OCI-LY1 (cell line): Measurements from ENCODE around the gene MFSD6.

Source experiments
- H2AFZ ChIP-seq: fragments of 200-600 bp; sonication (generic), shearing (Covaris generic); 2 replicates; pipeline ENCODE4 v1.6.0; 2014; ENCODE audit warnings: antibody characterized with exemption, mild to moderate bottlenecking, low read length
- H3F3A ChIP-seq: fragments of 200-600 bp; sonication (generic), shearing (Covaris generic); 2 replicates; pipeline ENCODE4 v1.6.0; 2014; ENCODE audit warnings: mild to moderate bottlenecking, antibody characterized with exemption, low read length, moderate library complexity; ENCODE audit not compliant: insufficient read depth
- H3K27ac ChIP-seq: fragments of 200-600 bp; sonication (generic); 2 replicates; pipeline ENCODE4 v1.5.1; 2014; ENCODE audit warnings: low read length, mixed run types, mild to moderate bottlenecking, low read depth; ENCODE audit not compliant: poor library complexity, severe bottlenecking
- H3K27me3 ChIP-seq: fragments of 200-600 bp; sonication (generic); 2 replicates; pipeline ENCODE4 v1.6.0; 2014; ENCODE audit warnings: antibody characterized with exemption, mild to moderate bottlenecking, low read length, moderate library complexity; ENCODE audit not compliant: insufficient read depth
- H3K36me3 ChIP-seq: fragments of 200-600 bp; sonication (generic); 2 replicates; pipeline ENCODE4 v1.6.1; 2014; ENCODE audit warnings: mild to moderate bottlenecking, antibody characterized with exemption, low read length, moderate library complexity, mixed read lengths; ENCODE audit not compliant: insufficient read depth
- H3K4me1 ChIP-seq: fragments of 200-600 bp; sonication (generic); 2 replicates; pipeline ENCODE4 v1.5.1; 2014; ENCODE audit warnings: mild to moderate bottlenecking, low read length, moderate library complexity; ENCODE audit not compliant: insufficient read depth, severe bottlenecking
- H3K4me2 ChIP-seq: fragments of 200-600 bp; sonication (generic), shearing (Covaris generic); 2 replicates; pipeline ENCODE4 v1.6.1; 2014; ENCODE audit warnings: low read length
- H3K4me3 ChIP-seq: fragments of 200-600 bp; sonication (generic); 2 replicates; pipeline ENCODE4 v1.5.1; 2014; ENCODE audit warnings: low read length, low read depth, mild to moderate bottlenecking, mixed read lengths; ENCODE audit not compliant: poor library complexity, severe bottlenecking
- H3K79me2 ChIP-seq: fragments of 200-600 bp; shearing (Covaris generic); 2 replicates; pipeline ENCODE4 v1.6.1; 2016; ENCODE audit warnings: mixed run types, low read length, mixed read lengths; ENCODE audit not compliant: insufficient read depth
- H3K9ac ChIP-seq: fragments of 200-600 bp; sonication (generic), shearing (Covaris generic); 2 replicates; pipeline ENCODE4 v1.6.1; 2014; ENCODE audit warnings: mild to moderate bottlenecking, low read length, mixed read lengths
- H3K9me2 ChIP-seq: fragments of 200-600 bp; sonication (generic), shearing (Covaris generic); 2 replicates; pipeline ENCODE4 v1.6.1; 2014; ENCODE audit warnings: low read depth, mild to moderate bottlenecking, low read length, mixed read lengths
- H3K9me3 ChIP-seq: fragments of 200-600 bp; shearing (Covaris generic); 2 replicates; pipeline ENCODE4 v1.6.1; 2014; ENCODE audit warnings: low read length, mixed read lengths
- H4K20me1 ChIP-seq: fragments of 200-600 bp; sonication (generic), shearing (Covaris generic); 2 replicates; pipeline ENCODE4 v1.6.0; 2016; ENCODE audit warnings: mild to moderate bottlenecking, low read length; ENCODE audit not compliant: insufficient read depth
- CTCF ChIP-seq: fragments of 200-600 bp; sonication (generic), shearing (Covaris generic); IDR thresholded peaks from 2 replicates; pipeline ENCODE4 v1.5.1; 2017; ENCODE audit warnings: mild to moderate bottlenecking, antibody characterized with exemption, low read length, moderate library complexity, mixed read lengths
- EZH2 ChIP-seq: fragments of 200-600 bp; sonication (generic), shearing (Covaris generic); IDR thresholded peaks from 2 replicates; pipeline ENCODE4 v1.8.0; 2017; ENCODE audit warnings: borderline replicate concordance, mixed run types, mild to moderate bottlenecking, antibody characterized with exemption, low read length, moderate library complexity, mixed read lengths

Gene MFSD6

GRCh38 chr2:190454795-190455194 lies 46.6 kb downstream of the MFSD6 start:
- H3K36me3 ChIP-seq = no peaks in the 10 kb centered on the region
- no peak overlapping the region for H3K27ac ChIP-seq
- no peaks in the 10 kb centered on the region for H3K79me2 ChIP-seq
- no peak overlapping the region for H3K4me3 ChIP-seq
- no peaks in the 10 kb centered on the region for H3K9me2 ChIP-seq
- no peaks in the 10 kb centered on the region for H3F3A ChIP-seq
- no peaks in the 10 kb centered on the region for H3K27me3 ChIP-seq
- no peak overlapping the region for H3K9ac ChIP-seq
- no peaks in the 10 kb centered on the region for H3K4me1 ChIP-seq
- no peak for TF ChIP-seq EZH2
- TF ChIP-seq CTCF = no peak
- no peaks in the 10 kb centered on the region for H3K9me3 ChIP-seq
- no peak overlapping the region for H3K4me2 ChIP-seq
- H4K20me1 ChIP-seq = no peaks in the 10 kb centered on the region
- H2AFZ ChIP-seq = no peak overlapping the region

DNA sequence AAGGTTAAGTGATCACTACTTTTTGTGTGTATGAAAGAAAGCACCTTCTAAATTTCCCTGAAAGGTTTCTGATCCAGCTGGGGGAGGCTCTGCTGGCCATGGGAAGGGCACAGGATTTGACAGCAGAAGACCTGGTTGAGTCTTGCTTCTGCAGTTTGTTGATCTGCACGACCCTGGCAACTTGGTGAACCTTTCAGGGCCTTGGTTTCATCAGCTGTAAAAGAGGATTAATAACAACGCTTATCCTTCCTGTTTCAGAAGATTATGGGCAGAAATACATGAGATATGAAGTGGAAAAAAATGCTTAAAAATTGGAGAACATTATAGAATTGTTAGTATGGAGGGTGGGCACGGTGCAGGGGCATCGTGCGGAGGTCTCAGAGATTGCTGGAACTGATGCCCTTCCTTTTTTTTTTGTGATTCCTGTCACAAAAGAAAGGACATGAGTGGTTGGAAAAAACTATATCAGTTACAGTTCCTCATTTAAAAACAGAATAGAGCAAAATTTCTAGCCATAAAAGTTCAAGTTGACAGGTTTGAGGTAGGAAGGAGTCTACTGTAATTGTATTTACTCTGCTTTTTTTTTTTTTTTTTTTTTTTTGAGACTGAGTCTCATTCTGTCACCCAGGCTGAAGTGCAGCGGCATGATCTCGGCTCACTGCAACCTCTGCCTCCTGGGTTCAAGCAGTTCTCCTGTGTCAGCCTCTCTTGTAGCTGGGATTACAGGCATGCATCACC lies 47.4 kb downstream of the MFSD6 start:
- no peaks in the 10 kb centered on the region for H3K4me1 ChIP-seq
- no peaks in the 10 kb centered on the region for H3K27me3 ChIP-seq
- H3K27ac ChIP-seq = no peak overlapping the region
- H3F3A ChIP-seq = no peaks in the 10 kb centered on the region
- no peaks in the 10 kb centered on the region for H4K20me1 ChIP-seq
- H3K9me2 ChIP-seq = no peaks in the 10 kb centered on the region
- TF ChIP-seq EZH2 (no peak), CTCF (no peak)
- H3K9ac ChIP-seq = no peak overlapping the region
- H3K36me3 ChIP-seq = no peaks in the 10 kb centered on the region
- no peaks in the 10 kb centered on the region for H3K79me2 ChIP-seq
- H3K4me2 ChIP-seq = no peak overlapping the region
- H3K4me3 ChIP-seq = no peak overlapping the region
- no peak overlapping the region for H2AFZ ChIP-seq
- no peaks in the 10 kb centered on the region for H3K9me3 ChIP-seq

DNA sequence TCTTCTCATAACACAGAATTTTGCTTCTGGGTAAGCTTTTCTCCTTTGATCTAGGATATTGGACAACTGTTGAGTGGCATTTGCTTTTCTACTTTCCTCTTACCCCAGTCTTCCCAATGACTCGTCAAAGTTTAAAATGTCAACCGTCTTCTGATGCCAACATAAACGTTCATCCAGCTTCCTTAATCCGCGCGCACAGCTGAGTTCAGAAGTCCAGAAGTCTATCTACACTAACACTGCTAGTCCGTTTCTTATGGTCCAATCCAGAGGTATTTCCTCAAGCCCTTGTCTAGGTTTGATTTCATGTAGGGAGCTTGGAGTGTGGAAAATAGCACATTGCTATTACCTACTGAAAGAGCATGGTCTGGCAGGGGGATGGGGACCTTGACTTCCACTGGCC lies 48.7 kb downstream of the MFSD6 start:
- Histone ChIP-seq H3K4me2 (no peak overlapping the region), H3K9me2 (no peaks in the 10 kb centered on the region), H3F3A (no peaks in the 10 kb centered on the region), H3K9ac (no peak overlapping the region), H3K4me3 (no peak overlapping the region), H3K9me3 (no peaks in the 10 kb centered on the region), H4K20me1 (no peaks in the 10 kb centered on the region), H3K4me1 (no peaks in the 10 kb centered on the region), H3K36me3 (no peaks in the 10 kb centered on the region), H2AFZ (no peak overlapping the region), H3K79me2 (no peaks in the 10 kb centered on the region), H3K27me3 (no peaks in the 10 kb centered on the region), H3K27ac (no peak overlapping the region)
- TF ChIP-seq EZH2 (no peak), CTCF (no peak)
